Right atrium auricular region (tissue), 2 donors: ENCODE data around the gene RTP3. TPM values are rescaled to one million over a fixed set of nuclear protein-coding genes. Genes with fewer than 3 reads are reported as not detected.
A peak's percentile ranks its signal among the peaks of the same experiment; 100 is the strongest.

Experiments
- DNase-seq: peaks from one replicate; pipeline ENCODE4 v3.0.0-alpha.2; 2019; ENCODE audit warnings: low spot score
- H3K27ac ChIP-seq, 2 donors: fragments of 200-600 bp; sonication (generic); 1 replicate in 1 of 2; 2 replicates in 1 of 2; pipeline ENCODE4 v1.5.1; 2016 to 2019
- H3K27me3 ChIP-seq, 2 donors: fragments of 200-600 bp; sonication (generic); one replicate each; pipeline versions ENCODE4 v1.5.1 to v1.6.0; 2017 to 2019
- H3K36me3 ChIP-seq: fragments of 200-600 bp; sonication (generic); one replicate; pipeline ENCODE4 v1.5.1; 2016
- H3K4me1 ChIP-seq, 2 donors: fragments of 200-600 bp; sonication (generic); one replicate each; pipeline versions ENCODE4 v1.5.1 to v1.6.0; 2017 to 2019
- H3K4me3 ChIP-seq, 2 donors: fragments of 200-600 bp; sonication (generic); 1 replicate in 1 of 2; 2 replicates in 1 of 2; pipeline ENCODE4 v1.5.1; 2017 to 2019; ENCODE audit warnings: mild to moderate bottlenecking in 1 of 2, moderate library complexity in 1 of 2
- H3K9me3 ChIP-seq, 2 donors: fragments of 200-600 bp; sonication (generic); one replicate each; pipeline ENCODE4 v1.5.1; 2019
- total RNA-seq, 2 donors: library from RNA; depleted of rRNA; stranded (reverse); fragments of >200 nt; gene quantifications; one replicate each; pipeline ENCODE4 v1.1.0, GENCODE V29; 2016
- TF ChIP-seq, protein P1 (sequence below), 2 donors: fragments of 200-600 bp; sonication (generic); IDR thresholded peaks; one replicate each; pipeline ENCODE4 v1.5.1; 2019; ENCODE audit warnings: antibody characterized with exemption in 2 of 2

The RTP3 gene
- total RNA-seq, 2 donors from 2014 or later, result not detected

DNA sequence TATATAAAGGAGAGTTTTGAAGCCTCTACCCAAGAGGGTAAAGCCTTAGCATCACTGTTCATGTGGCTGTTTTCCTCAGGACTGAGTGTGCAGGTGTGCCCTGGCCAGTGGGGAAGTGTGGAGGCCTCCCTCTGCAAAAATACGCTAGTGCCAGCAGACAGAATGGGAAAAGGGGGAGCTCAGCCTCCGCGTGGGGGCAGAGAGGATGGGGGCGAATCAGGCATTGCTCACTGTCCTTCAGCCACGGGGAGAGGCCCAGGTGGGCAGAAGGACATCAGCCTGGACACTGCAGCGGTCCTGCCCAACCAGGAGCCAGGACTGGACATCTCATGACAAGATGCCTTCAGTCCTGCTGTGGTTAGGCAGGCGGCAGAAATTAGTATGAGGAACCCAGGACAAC lies 43.2 kb upstream of the RTP3 start:
- H3K36me3 ChIP-seq, result no peaks in the 10 kb centered on the region
- no peak overlapping the region for H3K27ac ChIP-seq
- H3K27me3 ChIP-seq, result no peaks in the 10 kb centered on the region
- TF ChIP-seq, protein P1, sequence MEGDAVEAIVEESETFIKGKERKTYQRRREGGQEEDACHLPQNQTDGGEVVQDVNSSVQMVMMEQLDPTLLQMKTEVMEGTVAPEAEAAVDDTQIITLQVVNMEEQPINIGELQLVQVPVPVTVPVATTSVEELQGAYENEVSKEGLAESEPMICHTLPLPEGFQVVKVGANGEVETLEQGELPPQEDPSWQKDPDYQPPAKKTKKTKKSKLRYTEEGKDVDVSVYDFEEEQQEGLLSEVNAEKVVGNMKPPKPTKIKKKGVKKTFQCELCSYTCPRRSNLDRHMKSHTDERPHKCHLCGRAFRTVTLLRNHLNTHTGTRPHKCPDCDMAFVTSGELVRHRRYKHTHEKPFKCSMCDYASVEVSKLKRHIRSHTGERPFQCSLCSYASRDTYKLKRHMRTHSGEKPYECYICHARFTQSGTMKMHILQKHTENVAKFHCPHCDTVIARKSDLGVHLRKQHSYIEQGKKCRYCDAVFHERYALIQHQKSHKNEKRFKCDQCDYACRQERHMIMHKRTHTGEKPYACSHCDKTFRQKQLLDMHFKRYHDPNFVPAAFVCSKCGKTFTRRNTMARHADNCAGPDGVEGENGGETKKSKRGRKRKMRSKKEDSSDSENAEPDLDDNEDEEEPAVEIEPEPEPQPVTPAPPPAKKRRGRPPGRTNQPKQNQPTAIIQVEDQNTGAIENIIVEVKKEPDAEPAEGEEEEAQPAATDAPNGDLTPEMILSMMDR (IDR thresholded peaks at IDR 0.05), result no peak
- peak; percentile 49 for DNase-seq
- no peak overlapping the region for H3K4me3 ChIP-seq
- H3K4me1 ChIP-seq, result no peaks in the 10 kb centered on the region
- no peaks in the 10 kb centered on the region for H3K9me3 ChIP-seq

DNA sequence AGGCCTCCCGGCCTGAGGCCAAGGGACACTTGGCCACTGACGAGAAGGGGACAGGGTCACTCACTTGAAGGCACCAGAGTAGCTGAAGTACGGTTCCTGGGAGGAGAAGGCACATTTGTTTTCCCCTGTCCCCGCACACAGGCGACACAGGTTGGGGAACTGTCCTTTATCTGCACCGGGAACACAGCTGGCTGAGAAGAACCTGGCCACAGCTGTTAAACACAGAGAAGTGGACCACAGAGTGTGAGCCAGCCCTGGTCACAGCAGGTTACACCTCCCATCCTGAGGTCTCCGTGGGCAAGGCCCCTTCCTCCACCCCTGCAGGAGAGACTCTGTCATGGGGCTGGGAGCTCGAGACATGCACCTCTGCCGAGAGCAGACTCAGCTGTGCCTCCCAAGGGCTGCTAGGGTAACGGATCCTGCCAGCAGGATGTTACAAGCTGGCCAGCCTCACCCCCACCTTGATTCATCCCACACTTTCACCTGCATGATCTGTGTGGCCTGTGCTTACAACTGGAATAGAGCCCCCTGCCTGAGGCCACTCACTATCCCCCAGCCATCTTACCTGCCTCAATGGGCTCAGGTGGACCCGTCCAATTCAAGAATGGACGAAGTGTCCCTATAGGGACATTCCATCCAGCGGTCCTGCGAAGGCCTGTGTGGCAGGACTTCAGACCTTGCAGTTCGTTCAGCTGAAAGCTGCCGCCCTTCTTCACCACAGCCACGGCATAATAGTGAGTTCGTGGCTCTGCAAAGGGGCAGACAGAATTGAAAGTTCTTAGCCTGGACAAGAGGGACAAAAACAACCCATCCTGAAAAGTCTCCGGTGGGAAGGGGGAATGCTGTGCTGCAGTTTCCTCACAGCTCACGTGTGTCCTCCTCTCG lies 42.3 kb upstream of the RTP3 start:
- H3K27me3 ChIP-seq, result no peaks in the 10 kb centered on the region
- no peaks in the 10 kb centered on the region for H3K9me3 ChIP-seq
- TF ChIP-seq, protein P1 (IDR thresholded peaks at IDR 0.05), result no peak
- H3K36me3 ChIP-seq, result no peaks in the 10 kb centered on the region
- no peaks in the 10 kb centered on the region for H3K4me1 ChIP-seq
- no peak overlapping the region for H3K4me3 ChIP-seq
- H3K27ac ChIP-seq, result no peak overlapping the region
- peak; percentile 52 for DNase-seq

- peak; percentile 43 for DNase-seq
- H3K4me3 ChIP-seq, result no peak overlapping the region
- H3K4me1 ChIP-seq, result no peaks in the 10 kb centered on the region
- TF ChIP-seq, protein P1 (IDR thresholded peaks at IDR 0.05), result no peak
- no peaks in the 10 kb centered on the region for H3K36me3 ChIP-seq
- H3K27me3 ChIP-seq, result no peaks in the 10 kb centered on the region
- H3K27ac ChIP-seq, result no peak overlapping the region
- no peaks in the 10 kb centered on the region for H3K9me3 ChIP-seq
Observed at GRCh38 chr3:46456118-46456517, 41.7 kb upstream of the RTP3 start.

DNA sequence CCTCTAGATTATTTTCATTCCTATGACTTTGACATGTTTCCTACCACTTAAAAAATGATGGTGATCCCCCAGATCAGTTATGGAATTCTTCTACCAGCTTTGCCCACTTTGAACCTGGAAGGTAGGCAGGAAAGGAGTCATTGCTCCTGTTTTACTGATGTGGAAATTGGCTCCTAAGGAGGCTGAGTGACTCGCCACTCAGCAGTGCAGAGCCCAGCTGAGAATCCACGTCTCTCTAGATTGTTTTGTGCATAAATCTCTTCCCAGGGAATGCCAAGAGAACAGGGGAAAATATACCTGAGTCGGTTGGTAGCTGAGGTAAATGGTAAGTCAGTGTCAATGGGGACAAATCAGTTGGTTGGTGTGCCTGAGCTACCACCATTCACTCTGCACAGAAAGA lies 37.7 kb upstream of the RTP3 start:
- TF ChIP-seq, protein P1 (IDR thresholded peaks at IDR 0.05), result no peak
- Histone ChIP-seq H3K9me3 (no peaks in the 10 kb centered on the region), H3K27ac (no peak overlapping the region), H3K36me3 (no peaks in the 10 kb centered on the region), H3K4me3 (no peak overlapping the region), H3K4me1 (peaks cover 0 to 18% of the 10 kb centered on the region in 2 donors), H3K27me3 (peaks cover 6 to 8% of the 10 kb centered on the region in 2 donors)
- no peak for DNase-seq

- peaks cover 6 to 8% of the 10 kb centered on the region in 2 donors for H3K27me3 ChIP-seq
- H3K4me3 ChIP-seq, result peak overlapping the region in 1 of 2 donors; percentile 25
- no peaks in the 10 kb centered on the region for H3K9me3 ChIP-seq
- no peaks in the 10 kb centered on the region for H3K36me3 ChIP-seq
- TF ChIP-seq, protein P1 (IDR thresholded peaks at IDR 0.05), result peak in 1 of 2 donors; percentile 28
- H3K4me1 ChIP-seq, result peaks cover 0 to 29% of the 10 kb centered on the region in 2 donors
- no peak for DNase-seq
- peak overlapping the region in 1 of 2 donors; percentile 50 for H3K27ac ChIP-seq
Observed at GRCh38 chr3:46462111-46462510, 35.7 kb upstream of the RTP3 start.
